PC-9 (cell line): Measurements from ENCODE around the gene IFRD2.

Experiments used
- CTCF ChIP-seq: fragments of 200-600 bp; sonication (generic); conservative IDR thresholded peaks from 2 replicates; pipeline ENCODE4 v1.6.1; 2017; ENCODE audit warnings: mixed run types, antibody characterized with exemption, mild to moderate bottlenecking, moderate library complexity
- EZH2 ChIP-seq: fragments of 200-600 bp; sonication (generic); IDR thresholded peaks from 2 replicates; pipeline ENCODE4 v1.8.0; 2017; ENCODE audit warnings: antibody characterized with exemption, low read depth

GRCh38 chr3:50264383-50264963, 27.8 kb downstream of the IFRD2 start:
- TF ChIP-seq CTCF: no peak
- TF ChIP-seq EZH2: no peak
